GM12874 (cell line): ENCODE results near the gene TCF4.

Source experiments
- CTCF ChIP-seq: IDR thresholded peaks from 2 replicates; pipeline ENCODE4 v1.5.1; 2011; ENCODE audit warnings: low read depth, mild to moderate bottlenecking, control low read depth, low read length, moderate library complexity; ENCODE audit not compliant: insufficient read depth

TCF4 gene

GRCh38 chr18:55447672-55448018 is 140.3 kb downstream of the TCF4 start:
- TF ChIP-seq CTCF: no peak

GRCh38 chr18:55446996-55447671 is 140.9 kb downstream of the TCF4 start:
- no peak for TF ChIP-seq CTCF

- TF ChIP-seq CTCF: no peak
Measured at GRCh38 chr18:55444536-55444935, 143.5 kb downstream of the TCF4 start.

- no peak for TF ChIP-seq CTCF
Measured at GRCh38 chr18:55443776-55444175, 144.2 kb downstream of the TCF4 start.

GRCh38 chr18:55442561-55442960 is 145.4 kb downstream of the TCF4 start:
- TF ChIP-seq CTCF: no peak

- no peak for TF ChIP-seq CTCF
Measured at GRCh38 chr18:55440988-55441387, 147.0 kb downstream of the TCF4 start.

GRCh38 chr18:55439056-55439455 is 148.9 kb downstream of the TCF4 start:
- TF ChIP-seq CTCF: no peak
